Measurements from ENCODE around the gene MAFG. TPM values are rescaled to one million over a fixed set of nuclear protein-coding genes. Genes with fewer than 3 reads are reported as not detected.

MAFG gene
- total and polyA plus RNA-seq, 2 of the 13 experiments (the other 11 are each of a cell fraction or from before 2014, with no cell fraction given) = 14.5 to 20.0 TPM

- TF ChIP-seq AFF4 (CRISPR knock-in tag; IDR thresholded peaks at IDR 0.05) (peak; percentile 12), MLLT10 (CRISPR knock-in tag; IDR thresholded peaks at IDR 0.05) (no peak), ZNF737 (CRISPR knock-in tag; IDR thresholded peaks at IDR 0.05; ENCODE audit: borderline replicate concordance) (no peak), ZNF441 (CRISPR knock-in tag; IDR thresholded peaks at IDR 0.05; ENCODE audit: borderline replicate concordance) (no peak), KLF12 (CRISPR knock-in tag; IDR thresholded peaks at IDR 0.05; ENCODE audit: borderline replicate concordance) (no peak), MTA1 (CRISPR knock-in tag; IDR thresholded peaks at IDR 0.05; ENCODE audit: borderline replicate concordance) (peak; percentile 32; the same call in 1 of the 2 replicates), SMARCC2 (IDR thresholded peaks at IDR 0.05) (no peak), ZNF691 (CRISPR knock-in tag; IDR thresholded peaks at IDR 0.05; ENCODE audit: borderline replicate concordance, low read depth) (peak; percentile 41), SP5 (CRISPR knock-in tag; IDR thresholded peaks at IDR 0.05; ENCODE audit: borderline replicate concordance, low read depth) (0 out of 2 replicates have a peak, but pooled peaks have one; percentile 13), MATR3 (CRISPR knock-in tag; IDR thresholded peaks at IDR 0.05) (no peak), TBX2 (CRISPR knock-in tag; IDR thresholded peaks at IDR 0.05; ENCODE audit: borderline replicate concordance) (0 out of 2 replicates have a peak, but pooled peaks have one; percentile 22), ZNF510 (CRISPR knock-in tag; IDR thresholded peaks at IDR 0.05; ENCODE audit: low read depth) (no peak), ZNF260 (CRISPR knock-in tag; IDR thresholded peaks at IDR 0.05; ENCODE audit: borderline replicate concordance, low read depth) (no peak), RARA (CRISPR knock-in tag; IDR thresholded peaks at IDR 0.05) (0 out of 2 replicates have a peak, but pooled peaks have one; percentile 6), ZBTB20 (CRISPR knock-in tag; IDR thresholded peaks at IDR 0.05; ENCODE audit: borderline replicate concordance, low read depth) (peak; percentile 31; the same call in 1 of the 2 replicates), ZNF225 (CRISPR knock-in tag; IDR thresholded peaks at IDR 0.05) (0 out of 2 replicates have a peak, but pooled peaks have one; percentile 36), AKNA (CRISPR knock-in tag; IDR thresholded peaks at IDR 0.05; ENCODE audit: borderline replicate concordance) (no peak), HOXA3 (CRISPR knock-in tag; IDR thresholded peaks at IDR 0.05) (no peak), MEF2D (CRISPR knock-in tag; IDR thresholded peaks at IDR 0.05) (no peak; the same call in 1 of the 2 replicates)
These were observed 35.2 kb upstream of the MAFG start (continued) for GRCh38 chr17:81962499-81963441.

All from HepG2 (cell line).